ENCODE data around the gene MRPS23.

DNA sequence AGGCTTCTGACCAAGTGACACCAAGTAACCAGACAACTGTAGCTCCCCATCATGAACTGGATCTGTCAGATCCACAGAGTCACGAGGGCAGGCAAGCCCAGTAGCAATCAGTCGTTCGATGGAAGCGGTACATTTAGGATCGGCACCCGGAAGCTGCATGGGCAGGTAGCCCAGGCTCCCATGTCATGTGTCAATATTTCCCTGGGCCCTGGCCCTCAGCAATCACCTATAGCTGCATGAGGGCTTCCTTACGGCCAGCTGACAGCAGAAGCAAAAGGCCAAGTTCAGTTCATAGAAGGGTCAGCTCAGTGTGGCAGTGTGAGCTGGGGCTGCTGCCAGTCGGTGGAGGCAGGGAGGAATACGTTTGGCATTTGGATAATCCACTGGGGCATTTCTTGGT lies 31.8 kb downstream of the MRPS23 start:
- TF ChIP-seq EZH2 (IDR thresholded peaks at IDR 0.05; ENCODE audit: insufficient read depth, poor library complexity, severe bottlenecking): no peak
- TF ChIP-seq EZH2phosphoT487 (IDR thresholded peaks at IDR 0.05; ENCODE audit: insufficient read depth, low read depth): no peak
